ENCODE measurements around the gene LNPEP.

The LNPEP gene

GRCh38 chr5:97009212-97009898 lies 73.5 kb downstream of the LNPEP start:
- no peaks in the 10 kb centered on the region for H3K27me3 ChIP-seq (ENCODE audit: control insufficient read depth, insufficient read depth, low read length)
- H3K4me3 ChIP-seq (ENCODE audit: low read length), result no peak overlapping the region
- H3K36me3 ChIP-seq (ENCODE audit: insufficient read depth, low read length), result peaks cover 3% of the 10 kb centered on the region
- H3K4me1 ChIP-seq (ENCODE audit: control insufficient read depth, insufficient read depth, low read length), result peaks cover 20% of the 10 kb centered on the region
- H3K9ac ChIP-seq (ENCODE audit: low read depth, low read length), result no peak overlapping the region
- H3K4me2 ChIP-seq (ENCODE audit: low read length), result no peak overlapping the region
- no peaks in the 10 kb centered on the region for H3K9me3 ChIP-seq (replicated peaks; ENCODE audit: low read length)

GRCh38 chr5:97009921-97010320 lies 74.0 kb downstream of the LNPEP start:
- Histone ChIP-seq H3K4me2 (ENCODE audit: low read length) (no peak overlapping the region), H3K4me3 (ENCODE audit: low read length) (no peak overlapping the region), H3K4me1 (ENCODE audit: control insufficient read depth, insufficient read depth, low read length) (peaks cover 15% of the 10 kb centered on the region), H3K9me3 (replicated peaks; ENCODE audit: low read length) (no peaks in the 10 kb centered on the region), H3K9ac (ENCODE audit: low read depth, low read length) (no peak overlapping the region), H3K27me3 (ENCODE audit: control insufficient read depth, insufficient read depth, low read length) (no peaks in the 10 kb centered on the region), H3K36me3 (ENCODE audit: insufficient read depth, low read length) (peaks cover 3% of the 10 kb centered on the region)

GRCh38 chr5:97010606-97011005 lies 74.7 kb downstream of the LNPEP start:
- no peak overlapping the region for H3K9ac ChIP-seq (ENCODE audit: low read depth, low read length)
- H3K4me3 ChIP-seq (ENCODE audit: low read length), result no peak overlapping the region
- no peaks in the 10 kb centered on the region for H3K27me3 ChIP-seq (ENCODE audit: control insufficient read depth, insufficient read depth, low read length)
- no peak overlapping the region for H3K4me2 ChIP-seq (ENCODE audit: low read length)
- H3K9me3 ChIP-seq (replicated peaks; ENCODE audit: low read length), result no peaks in the 10 kb centered on the region
- H3K36me3 ChIP-seq (ENCODE audit: insufficient read depth, low read length), result peaks cover 3% of the 10 kb centered on the region
- H3K4me1 ChIP-seq (ENCODE audit: control insufficient read depth, insufficient read depth, low read length), result peaks cover 13% of the 10 kb centered on the region

GRCh38 chr5:97011567-97011966 lies 75.7 kb downstream of the LNPEP start:
- H3K36me3 ChIP-seq (ENCODE audit: insufficient read depth, low read length), result peaks cover 3% of the 10 kb centered on the region
- H3K4me3 ChIP-seq (ENCODE audit: low read length), result no peak overlapping the region
- H3K27me3 ChIP-seq (ENCODE audit: control insufficient read depth, insufficient read depth, low read length), result no peaks in the 10 kb centered on the region
- H3K9ac ChIP-seq (ENCODE audit: low read depth, low read length), result no peak overlapping the region
- no peak overlapping the region for H3K4me2 ChIP-seq (ENCODE audit: low read length)
- peaks cover 7% of the 10 kb centered on the region for H3K4me1 ChIP-seq (ENCODE audit: control insufficient read depth, insufficient read depth, low read length)
- H3K9me3 ChIP-seq (replicated peaks; ENCODE audit: low read length), result no peaks in the 10 kb centered on the region

GRCh38 chr5:97019435-97020117 lies 83.7 kb downstream of the LNPEP start:
- Histone ChIP-seq H3K36me3 (ENCODE audit: insufficient read depth, low read length) (peaks cover 27% of the 10 kb centered on the region), H3K4me1 (ENCODE audit: control insufficient read depth, insufficient read depth, low read length) (no peaks in the 10 kb centered on the region), H3K27me3 (ENCODE audit: control insufficient read depth, insufficient read depth, low read length) (no peaks in the 10 kb centered on the region), H3K9ac (ENCODE audit: low read depth, low read length) (no peak overlapping the region), H3K4me2 (ENCODE audit: low read length) (no peak overlapping the region), H3K4me3 (ENCODE audit: low read length) (no peak overlapping the region), H3K9me3 (replicated peaks; ENCODE audit: low read length) (no peaks in the 10 kb centered on the region)

- peaks cover 38% of the 10 kb centered on the region for H3K36me3 ChIP-seq (ENCODE audit: insufficient read depth, low read length)
Measured at GRCh38 chr5:97021416-97021815, 85.5 kb downstream of the LNPEP start.

GRCh38 chr5:97022898-97023297 lies 87.0 kb downstream of the LNPEP start:
- Histone ChIP-seq H3K4me3 (ENCODE audit: low read length) (no peak overlapping the region), H3K36me3 (ENCODE audit: insufficient read depth, low read length) (peaks cover 34% of the 10 kb centered on the region)

More at GRCh38 chr5:97021416-97021815, 85.5 kb downstream of the LNPEP start:
- no peak overlapping the region for H3K9ac ChIP-seq (ENCODE audit: low read depth, low read length)
- no peak overlapping the region for H3K4me2 ChIP-seq (ENCODE audit: low read length)
- H3K4me1 ChIP-seq (ENCODE audit: control insufficient read depth, insufficient read depth, low read length), result no peaks in the 10 kb centered on the region
- no peaks in the 10 kb centered on the region for H3K27me3 ChIP-seq (ENCODE audit: control insufficient read depth, insufficient read depth, low read length)
- no peaks in the 10 kb centered on the region for H3K9me3 ChIP-seq (replicated peaks; ENCODE audit: low read length)
- H3K4me3 ChIP-seq (ENCODE audit: low read length), result no peak overlapping the region

GRCh38 chr5:97026721-97027120 lies 90.8 kb downstream of the LNPEP start:
- no peak overlapping the region for H3K4me2 ChIP-seq (ENCODE audit: low read length)
- peaks cover 45% of the 10 kb centered on the region for H3K36me3 ChIP-seq (ENCODE audit: insufficient read depth, low read length)
- no peaks in the 10 kb centered on the region for H3K27me3 ChIP-seq (ENCODE audit: control insufficient read depth, insufficient read depth, low read length)
- no peaks in the 10 kb centered on the region for H3K4me1 ChIP-seq (ENCODE audit: control insufficient read depth, insufficient read depth, low read length)
- H3K4me3 ChIP-seq (ENCODE audit: low read length), result no peak overlapping the region
- H3K9ac ChIP-seq (ENCODE audit: low read depth, low read length), result no peak overlapping the region
- H3K9me3 ChIP-seq (replicated peaks; ENCODE audit: low read length), result no peaks in the 10 kb centered on the region

More at GRCh38 chr5:97022898-97023297, 87.0 kb downstream of the LNPEP start:
- Histone ChIP-seq H3K4me1 (ENCODE audit: control insufficient read depth, insufficient read depth, low read length) (no peaks in the 10 kb centered on the region), H3K9me3 (replicated peaks; ENCODE audit: low read length) (no peaks in the 10 kb centered on the region), H3K4me2 (ENCODE audit: low read length) (no peak overlapping the region), H3K9ac (ENCODE audit: low read depth, low read length) (no peak overlapping the region), H3K27me3 (ENCODE audit: control insufficient read depth, insufficient read depth, low read length) (no peaks in the 10 kb centered on the region)

GRCh38 chr5:97037819-97038218 lies 101.9 kb downstream of the LNPEP start:
- Histone ChIP-seq H3K4me3 (ENCODE audit: low read length) (no peak overlapping the region), H3K27me3 (ENCODE audit: control insufficient read depth, insufficient read depth, low read length) (no peaks in the 10 kb centered on the region), H3K36me3 (ENCODE audit: insufficient read depth, low read length) (peaks cover 3% of the 10 kb centered on the region), H3K9me3 (replicated peaks; ENCODE audit: low read length) (no peaks in the 10 kb centered on the region), H3K4me2 (ENCODE audit: low read length) (no peak overlapping the region), H3K9ac (ENCODE audit: low read depth, low read length) (no peak overlapping the region), H3K4me1 (ENCODE audit: control insufficient read depth, insufficient read depth, low read length) (no peaks in the 10 kb centered on the region)

- peaks cover 2% of the 10 kb centered on the region for H3K36me3 ChIP-seq (ENCODE audit: insufficient read depth, low read length)
- H3K27me3 ChIP-seq (ENCODE audit: control insufficient read depth, insufficient read depth, low read length), result no peaks in the 10 kb centered on the region
- H3K4me2 ChIP-seq (ENCODE audit: low read length), result no peak overlapping the region
- H3K9me3 ChIP-seq (replicated peaks; ENCODE audit: low read length), result no peaks in the 10 kb centered on the region
- no peak overlapping the region for H3K4me3 ChIP-seq (ENCODE audit: low read length)
- no peaks in the 10 kb centered on the region for H3K4me1 ChIP-seq (ENCODE audit: control insufficient read depth, insufficient read depth, low read length)
- H3K9ac ChIP-seq (ENCODE audit: low read depth, low read length), result no peak overlapping the region
Measured at GRCh38 chr5:97041239-97041638, 105.4 kb downstream of the LNPEP start.

- Histone ChIP-seq H3K36me3 (ENCODE audit: insufficient read depth, low read length) (no peaks in the 10 kb centered on the region), H3K4me2 (ENCODE audit: low read length) (no peak overlapping the region), H3K9ac (ENCODE audit: low read depth, low read length) (no peak overlapping the region), H3K4me1 (ENCODE audit: control insufficient read depth, insufficient read depth, low read length) (no peaks in the 10 kb centered on the region), H3K4me3 (ENCODE audit: low read length) (no peak overlapping the region), H3K27me3 (ENCODE audit: control insufficient read depth, insufficient read depth, low read length) (peaks cover 5% of the 10 kb centered on the region), H3K9me3 (replicated peaks; ENCODE audit: low read length) (no peaks in the 10 kb centered on the region)
Measured at GRCh38 chr5:97042996-97043395, 107.1 kb downstream of the LNPEP start.

- no peak overlapping the region for H3K4me3 ChIP-seq (ENCODE audit: low read length)
- H3K9me3 ChIP-seq (replicated peaks; ENCODE audit: low read length), result no peaks in the 10 kb centered on the region
- peaks cover 5% of the 10 kb centered on the region for H3K27me3 ChIP-seq (ENCODE audit: control insufficient read depth, insufficient read depth, low read length)
- H3K36me3 ChIP-seq (ENCODE audit: insufficient read depth, low read length), result no peaks in the 10 kb centered on the region
- H3K4me2 ChIP-seq (ENCODE audit: low read length), result no peak overlapping the region
- no peaks in the 10 kb centered on the region for H3K4me1 ChIP-seq (ENCODE audit: control insufficient read depth, insufficient read depth, low read length)
- no peak overlapping the region for H3K9ac ChIP-seq (ENCODE audit: low read depth, low read length)
Measured at GRCh38 chr5:97043511-97043910, 107.6 kb downstream of the LNPEP start.

All from skeletal muscle satellite cell (primary cell).